AG04449 (cell line): Measurements from ENCODE around the gene TMIGD3.

ENCODE experiments used
- CTCF ChIA-PET: fragments of 350-600 bp; formaldehyde crosslinking; extraction: SDS; loops from one replicate; lab custom pipeline; 2021; ENCODE audit warnings: antibody characterized with exemption; lab: Yijun Ruan, JAX
- POLR2A ChIA-PET: fragments of 400-600, 350-600 bp; formaldehyde crosslinking; extraction: SDS; loops from one replicate; lab custom pipeline; 2020; ENCODE audit warnings: antibody characterized with exemption, inconsistent platforms; lab: Yijun Ruan, JAX
- DNase-seq: peaks from one replicate; pipeline ENCODE4 v3.0.0-alpha.2; 2010; ENCODE audit warnings: low read depth, low spot score
- H3K4me3 ChIP-seq: 2 replicates; pipeline ENCODE4 v1.5.1; 2011; ENCODE audit warnings: low read depth, mild to moderate bottlenecking, control low read depth, low read length
- CTCF ChIP-seq: IDR thresholded peaks from one replicate; pipeline ENCODE4 v1.5.1; 2011; ENCODE audit warnings: mild to moderate bottlenecking, moderate library complexity, low read length, control low read depth, inconsistent platforms; ENCODE audit not compliant: insufficient read depth; ENCODE audit errors: missing control alignments

Gene TMIGD3

GRCh38 chr1:111517469-111518225 is 14.2 kb upstream of the TMIGD3 start:
- DNase-seq = no peak
- no peak for TF ChIP-seq CTCF
- CTCF ChIA-PET = interaction anchor here (0.9 to 5.0 kb wide), 4 partner anchors 9 to 198 kb away, joined by 3 to 61 read pairs (median 4); no protein-coding TSS in a partner anchor
- POLR2A ChIA-PET = interaction anchor here (0.8 kb wide), 1 partner anchor 9 kb away, joined by 3 read pairs; no protein-coding TSS in a partner anchor
- no peak overlapping the region for H3K4me3 ChIP-seq

GRCh38 chr1:111516005-111516535 is 12.6 kb upstream of the TMIGD3 start:
- DNase-seq = no peak
- POLR2A ChIA-PET = no interaction called here
- peak overlapping the region; percentile 40 for H3K4me3 ChIP-seq
- no peak for TF ChIP-seq CTCF
- CTCF ChIA-PET = interaction anchor here (0.9 to 5.0 kb wide), 5 partner anchors 8 to 199 kb away, joined by 3 to 61 read pairs (median 3); no protein-coding TSS in a partner anchor

- no peak for DNase-seq
- H3K4me3 ChIP-seq = peak overlapping the region; percentile 40
- ChIA-PET CTCF (interaction anchor here (0.9 to 5.0 kb wide), 4 partner anchors 8 to 111 kb away, joined by 3 to 61 read pairs (median 3); no protein-coding TSS in a partner anchor), POLR2A (no interaction called here)
- TF ChIP-seq CTCF = no peak
These were observed 12.0 kb upstream of the TMIGD3 start for GRCh38 chr1:111515291-111516004.

- POLR2A ChIA-PET = no interaction called here
- DNase-seq = no peak
- CTCF ChIA-PET = interaction anchor here (1.2 kb wide), 1 partner anchor 16 kb away, joined by 3 read pairs; no protein-coding TSS in a partner anchor
- H3K4me3 ChIP-seq = no peak overlapping the region
- TF ChIP-seq CTCF = no peak
These were observed 10.1 kb upstream of the TMIGD3 start for GRCh38 chr1:111513410-111514020.

GRCh38 chr1:111512931-111513330 is 9.5 kb upstream of the TMIGD3 start:
- no peak overlapping the region for H3K4me3 ChIP-seq
- ChIA-PET POLR2A (no interaction called here), CTCF (no interaction called here)
- no peak for DNase-seq
- TF ChIP-seq CTCF = no peak
